Smooth muscle cell (in vitro differentiated cells): ENCODE measurements around the gene NUDT14. TPM values are rescaled to one million over a fixed set of nuclear protein-coding genes. Genes with fewer than 3 reads are reported as not detected.
A peak's percentile ranks its signal among the peaks of the same experiment; 100 is the strongest.

ENCODE experiments used
- DNase-seq: peaks from one replicate; lab custom pipeline; 2025; ENCODE audit not compliant: unreplicated experiment; lab: John Stamatoyannopoulos, UW
- H2AFZ ChIP-seq: fragments of 200-600 bp; sonication (generic); 2 replicates; pipeline ENCODE4 v1.6.0; 2016; ENCODE audit warnings: antibody characterized with exemption, low read depth, mild to moderate bottlenecking
- H3F3A ChIP-seq: fragments of 200-600 bp; sonication (generic); 2 replicates; pipeline ENCODE4 v1.6.0; 2017; ENCODE audit warnings: antibody characterized with exemption, low read depth
- H3K27ac ChIP-seq: fragments of 200-600 bp; sonication (generic); 2 replicates; pipeline ENCODE4 v1.5.1; 2016; ENCODE audit warnings: low read depth, mild to moderate bottlenecking
- H3K27me3 ChIP-seq: fragments of 200-600 bp; sonication (generic); 2 replicates; pipeline ENCODE4 v1.6.1; 2016; ENCODE audit warnings: low read depth, mild to moderate bottlenecking
- H3K36me3 ChIP-seq: fragments of 200-600 bp; sonication (generic); 2 replicates; pipeline ENCODE4 v1.5.1; 2016; ENCODE audit warnings: low read depth
- H3K4me1 ChIP-seq: fragments of 200-600 bp; sonication (generic); 2 replicates; pipeline ENCODE4 v1.5.1; 2016; ENCODE audit warnings: low read depth
- H3K4me2 ChIP-seq: fragments of 200-600 bp; sonication (generic); 2 replicates; pipeline ENCODE4 v1.6.0; 2016; ENCODE audit warnings: mild to moderate bottlenecking
- H3K4me3 ChIP-seq: fragments of 200-600 bp; sonication (generic); 2 replicates; pipeline ENCODE4 v1.5.1; 2016; ENCODE audit warnings: mild to moderate bottlenecking
- H3K79me2 ChIP-seq: fragments of 200-600 bp; sonication (generic); 2 replicates; pipeline ENCODE4 v1.6.0; 2016; ENCODE audit warnings: low read depth, mild to moderate bottlenecking
- H3K9ac ChIP-seq: fragments of 200-600 bp; sonication (generic); 2 replicates; pipeline ENCODE4 v1.6.0; 2016; ENCODE audit warnings: low read depth
- H3K9me3 ChIP-seq: fragments of 200-600 bp; sonication (generic); replicated peaks from 2 replicates; pipeline ENCODE4 v1.5.1; 2016; ENCODE audit warnings: low read depth
- H4K20me1 ChIP-seq: fragments of 200-600 bp; sonication (generic); 2 replicates; pipeline ENCODE4 v1.6.0; 2016; ENCODE audit warnings: low read depth
- WGBS: methylation state at CpG from one replicate; pipeline ENCODE4 v1.1.7; 2016; ENCODE audit warnings: low lambda C conversion rate; 5-methylcytosine and 5-hydroxymethylcytosine counted together
- polyA plus RNA-seq: library from polyadenylated mRNA; unstranded; fragments of >200 nt; fragmentation: Nextera tagmentation; extraction: Ambion mirVana; gene quantifications from 2 replicates; pipeline ENCODE4 v1.2.1, GENCODE V29; 2016
- total RNA-seq: library from RNA; depleted of rRNA; stranded (reverse); fragments of >200 nt; gene quantifications from 2 replicates; pipeline ENCODE4 v1.2.3, GENCODE V29; 2014
- TF ChIP-seq, protein P1 (sequence below): fragments of 200-600 bp; sonication (generic); IDR thresholded peaks from 2 replicates; pipeline ENCODE4 v1.5.1; 2017; ENCODE audit warnings: borderline replicate concordance, mild to moderate bottlenecking, antibody characterized with exemption; ENCODE audit not compliant: insufficient read depth, poor library complexity, severe bottlenecking

Gene NUDT14
- total and polyA plus RNA-seq, 2 experiments from 2014 or later, result 7.9 to 30.7 TPM

GRCh38 chr14:105203701-105204100, 22.6 kb upstream of the NUDT14 start:
- 84% methylated on average over 6 of the region's 6 CpGs for WGBS

DNA sequence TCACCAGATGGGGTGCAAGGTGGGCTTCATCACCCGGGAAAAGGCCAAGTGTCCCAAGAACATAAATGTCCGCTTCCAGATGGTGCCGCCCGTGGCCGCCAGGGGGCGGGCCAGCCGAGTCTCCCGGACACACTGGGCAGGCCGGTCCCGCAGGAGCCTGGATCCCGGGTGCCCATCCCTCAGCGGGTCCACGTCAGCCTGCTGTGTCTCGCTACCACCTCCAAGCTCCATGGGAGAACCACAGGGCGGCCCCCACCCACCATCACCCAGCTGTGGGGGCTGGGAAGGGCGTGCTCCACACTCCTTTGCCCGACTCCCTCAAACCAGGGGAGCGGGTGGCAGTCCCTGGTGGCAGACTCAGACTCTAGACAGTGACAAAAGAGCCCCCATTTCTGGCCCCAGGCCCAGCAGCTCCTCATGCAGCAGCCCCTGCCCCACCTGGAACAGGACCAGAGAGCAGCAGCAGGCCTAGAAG, 22.0 kb upstream of the NUDT14 start:
- no peaks in the 10 kb centered on the region for H3F3A ChIP-seq
- 14% methylated on average over 18 of the region's 18 CpGs for WGBS
- peak overlapping the region; percentile 76 for H3K4me2 ChIP-seq
- H3K9me3 ChIP-seq, result no peaks in the 10 kb centered on the region
- H3K4me3 ChIP-seq, result no peak overlapping the region
- H2AFZ ChIP-seq, result no peak overlapping the region
- H3K36me3 ChIP-seq, result no peaks in the 10 kb centered on the region
- peak; percentile 48 for DNase-seq
- TF ChIP-seq, protein P1, sequence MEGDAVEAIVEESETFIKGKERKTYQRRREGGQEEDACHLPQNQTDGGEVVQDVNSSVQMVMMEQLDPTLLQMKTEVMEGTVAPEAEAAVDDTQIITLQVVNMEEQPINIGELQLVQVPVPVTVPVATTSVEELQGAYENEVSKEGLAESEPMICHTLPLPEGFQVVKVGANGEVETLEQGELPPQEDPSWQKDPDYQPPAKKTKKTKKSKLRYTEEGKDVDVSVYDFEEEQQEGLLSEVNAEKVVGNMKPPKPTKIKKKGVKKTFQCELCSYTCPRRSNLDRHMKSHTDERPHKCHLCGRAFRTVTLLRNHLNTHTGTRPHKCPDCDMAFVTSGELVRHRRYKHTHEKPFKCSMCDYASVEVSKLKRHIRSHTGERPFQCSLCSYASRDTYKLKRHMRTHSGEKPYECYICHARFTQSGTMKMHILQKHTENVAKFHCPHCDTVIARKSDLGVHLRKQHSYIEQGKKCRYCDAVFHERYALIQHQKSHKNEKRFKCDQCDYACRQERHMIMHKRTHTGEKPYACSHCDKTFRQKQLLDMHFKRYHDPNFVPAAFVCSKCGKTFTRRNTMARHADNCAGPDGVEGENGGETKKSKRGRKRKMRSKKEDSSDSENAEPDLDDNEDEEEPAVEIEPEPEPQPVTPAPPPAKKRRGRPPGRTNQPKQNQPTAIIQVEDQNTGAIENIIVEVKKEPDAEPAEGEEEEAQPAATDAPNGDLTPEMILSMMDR, result peak; percentile 92
- no peak overlapping the region for H3K27ac ChIP-seq
- no peaks in the 10 kb centered on the region for H3K79me2 ChIP-seq
- H3K27me3 ChIP-seq, result peaks cover 5% of the 10 kb centered on the region
- no peaks in the 10 kb centered on the region for H4K20me1 ChIP-seq
- H3K4me1 ChIP-seq, result peaks cover 3% of the 10 kb centered on the region
- no peak overlapping the region for H3K9ac ChIP-seq

More at GRCh38 chr14:105203701-105204100, 22.6 kb upstream of the NUDT14 start:
- H3K9me3 ChIP-seq, result no peaks in the 10 kb centered on the region
- H3K4me1 ChIP-seq, result peaks cover 3% of the 10 kb centered on the region
- DNase-seq, result no peak
- no peak overlapping the region for H2AFZ ChIP-seq
- H3K36me3 ChIP-seq, result no peaks in the 10 kb centered on the region
- H3K4me2 ChIP-seq, result no peak overlapping the region
- no peak overlapping the region for H3K4me3 ChIP-seq
- no peaks in the 10 kb centered on the region for H3F3A ChIP-seq
- H3K27me3 ChIP-seq, result no peaks in the 10 kb centered on the region
- H3K27ac ChIP-seq, result no peak overlapping the region
- no peak overlapping the region for H3K9ac ChIP-seq
- no peaks in the 10 kb centered on the region for H3K79me2 ChIP-seq
- H4K20me1 ChIP-seq, result no peaks in the 10 kb centered on the region
- TF ChIP-seq, protein P1, result no peak

- no peak for DNase-seq
- Histone ChIP-seq H3K4me3 (no peak overlapping the region), H3K27me3 (peaks cover 15% of the 10 kb centered on the region), H2AFZ (no peak overlapping the region), H3K27ac (no peak overlapping the region), H3K79me2 (no peaks in the 10 kb centered on the region), H4K20me1 (no peaks in the 10 kb centered on the region), H3K9me3 (no peaks in the 10 kb centered on the region), H3K4me2 (no peak overlapping the region), H3F3A (no peaks in the 10 kb centered on the region), H3K36me3 (no peaks in the 10 kb centered on the region), H3K9ac (no peak overlapping the region), H3K4me1 (peaks cover 10% of the 10 kb centered on the region)
- TF ChIP-seq, protein P1, result no peak
- WGBS, result 83% methylated on average over 20 of the region's 20 CpGs
Measured at GRCh38 chr14:105201925-105202513, 20.9 kb upstream of the NUDT14 start.
